H1 (cell line): ENCODE data around the gene RAD51B. TPM values are rescaled to one million over a fixed set of nuclear protein-coding genes. Genes with fewer than 3 reads are reported as not detected.
A peak's percentile ranks its signal among the peaks of the same experiment; 100 is the strongest.

Experiments
- CTCF ChIA-PET: fragments of 300-600 bp; sonication (Branson Sonifier 250); formaldehyde crosslinking; loops from one replicate; lab custom pipeline; 2021; ENCODE audit not compliant: partially characterized antibody; lab: Charles Lee
- POLR2A ChIA-PET: fragments of 300-600 bp; sonication (Branson Sonifier 250); formaldehyde crosslinking; loops from one replicate; lab custom pipeline; 2021; ENCODE audit warnings: inconsistent platforms; ENCODE audit not compliant: partially characterized antibody; lab: Charles Lee
- DNase-seq, 2 experiments: peaks; one replicate each; pipeline versions ENCODE4 v3.0.0 to v3.0.0-alpha.2; 2010 to 2022; ENCODE audit warnings: low spot score in 2 of 2, low read depth in 1 of 2, mixed read lengths in 1 of 2
- FAIRE-seq: peaks from 2 replicates; lab custom pipeline; 2011; peaks lifted over from hg19 to GRCh38; lab: Jason Lieb, UNC
- H2AFZ ChIP-seq: 2 replicates; pipeline ENCODE4 v1.8.1; 2012; ENCODE audit warnings: low read length, inconsistent platforms
- H2AK5ac ChIP-seq: 2 replicates; pipeline ENCODE4 v1.6.1; 2013; ENCODE audit warnings: low read depth, low read length
- H2BK120ac ChIP-seq: replicated peaks from 2 replicates; pipeline ENCODE3; 2013; ENCODE audit warnings: low read depth, low read length, inconsistent platforms
- H2BK12ac ChIP-seq: 2 replicates; pipeline ENCODE4 v1.6.1; 2013; ENCODE audit warnings: low read depth, low read length
- H2BK15ac ChIP-seq: 2 replicates; pipeline ENCODE4 v1.6.1; 2013; ENCODE audit warnings: low read length
- H2BK20ac ChIP-seq: 2 replicates; pipeline ENCODE4 v1.6.1; 2013; ENCODE audit warnings: low read length
- H2BK5ac ChIP-seq: 2 replicates; pipeline ENCODE4 v1.6.1; 2013; ENCODE audit warnings: low read depth, low read length
- H3K14ac ChIP-seq: 2 replicates; pipeline ENCODE4 v1.6.1; 2013; ENCODE audit warnings: inconsistent platforms; ENCODE audit not compliant: insufficient read length
- H3K18ac ChIP-seq: 2 replicates; pipeline ENCODE4 v1.6.1; 2013; ENCODE audit warnings: low read length; ENCODE audit errors: extremely low read depth
- H3K23ac ChIP-seq: 2 replicates; pipeline ENCODE4 v1.6.1; 2013; ENCODE audit warnings: inconsistent platforms; ENCODE audit not compliant: insufficient read length
- H3K23me2 ChIP-seq: 2 replicates; pipeline ENCODE4 v1.6.1; 2013; ENCODE audit warnings: low read depth, low read length
- H3K27ac ChIP-seq: 2 replicates; pipeline ENCODE4 v1.6.1; 2011; ENCODE audit warnings: low read depth, low read length, inconsistent platforms
- H3K27me3 ChIP-seq, 4 experiments: replicated peaks in 1 of 4; 1 replicate in 1 of 4; 2 replicates in 3 of 4; pipeline versions ENCODE4 v1.6.1 to v1.8.1; 2011 to 2013; ENCODE audit warnings: low read length in 3 of 4, mild to moderate bottlenecking in 3 of 4, inconsistent platforms in 2 of 4, mixed read lengths in 2 of 4, moderate library complexity in 1 of 4; ENCODE audit not compliant: control insufficient read depth in 3 of 4, insufficient read depth in 3 of 4; ENCODE audit errors: extremely low read depth in 1 of 4
- H3K36me3 ChIP-seq, 4 experiments: 2 replicates each; pipeline versions ENCODE4 v1.6.1 to v1.8.1; 2011 to 2013; ENCODE audit warnings: mild to moderate bottlenecking in 4 of 4, low read length in 3 of 4, moderate library complexity in 2 of 4, control low read depth in 1 of 4, inconsistent platforms in 1 of 4; ENCODE audit not compliant: insufficient read depth in 4 of 4, control insufficient read depth in 2 of 4
- H3K4ac ChIP-seq: replicated peaks from 2 replicates; pipeline ENCODE3; 2013; ENCODE audit warnings: low read length, low read depth, mixed read lengths, inconsistent platforms; ENCODE audit not compliant: insufficient read length
- H3K4me1 ChIP-seq, 4 experiments: replicated peaks in 1 of 4; 1 replicate in 1 of 4; 2 replicates in 3 of 4; pipeline versions ENCODE4 v1.6.1 to v1.8.1; 2011 to 2013; ENCODE audit warnings: low read length in 3 of 4, inconsistent platforms in 2 of 4, mixed read lengths in 1 of 4; ENCODE audit not compliant: insufficient read depth in 4 of 4, control insufficient read depth in 3 of 4
- H3K4me2 ChIP-seq, 2 experiments: 2 replicates each; pipeline versions ENCODE4 v1.6.1 to v1.8.1; 2011 to 2013; ENCODE audit warnings: low read depth in 2 of 2, low read length in 2 of 2, control low read depth in 1 of 2, inconsistent platforms in 1 of 2, mild to moderate bottlenecking in 1 of 2; ENCODE audit not compliant: insufficient read depth in 1 of 2
- H3K4me3 ChIP-seq, 4 experiments: fragments of 200-600, 300-600 bp in 1 of 4; sonication (generic), shearing (Covaris generic), sonication (Bioruptor Twin) in 1 of 4; 2 replicates each; pipeline versions ENCODE4 v1.5.1 to v1.8.1; 2011 to 2016; ENCODE audit warnings: low read length in 4 of 4, low read depth in 3 of 4, control low read depth in 2 of 4, inconsistent platforms in 2 of 4, mild to moderate bottlenecking in 2 of 4, mixed read lengths in 1 of 4, moderate library complexity in 1 of 4; ENCODE audit not compliant: insufficient read depth in 2 of 4; ENCODE audit errors: extremely low read depth in 1 of 4
- H3K56ac ChIP-seq: replicated peaks from 2 replicates; pipeline ENCODE3; 2013; ENCODE audit warnings: low read depth, mild to moderate bottlenecking, mixed read lengths, low read length, inconsistent platforms; ENCODE audit not compliant: insufficient read length
- H3K79me1 ChIP-seq: 2 replicates; pipeline ENCODE4 v1.6.1; 2013; ENCODE audit warnings: low read depth, low read length, control low read depth
- H3K79me2 ChIP-seq, 2 experiments: 2 replicates each; pipeline versions ENCODE4 v1.6.1 to v1.8.1; 2012 to 2013; ENCODE audit warnings: low read length in 2 of 2, mild to moderate bottlenecking in 2 of 2, inconsistent platforms in 1 of 2; ENCODE audit not compliant: insufficient read depth in 2 of 2, control insufficient read depth in 1 of 2
- H3K9ac ChIP-seq, 4 experiments: replicated peaks in 1 of 4; 1 replicate in 1 of 4; 2 replicates in 3 of 4; pipeline versions ENCODE4 v1.6.1 to v1.8.1; 2011 to 2013; ENCODE audit warnings: low read depth in 3 of 4, low read length in 3 of 4, control low read depth in 2 of 4, mild to moderate bottlenecking in 2 of 4, moderate library complexity in 2 of 4, inconsistent platforms in 1 of 4; ENCODE audit errors: extremely low read depth in 1 of 4
- H3K9me3 ChIP-seq, 2 experiments: 2 replicates each; pipeline versions ENCODE4 v1.6.1 to v1.8.1; 2012 to 2013; ENCODE audit warnings: mild to moderate bottlenecking in 2 of 2, moderate library complexity in 2 of 2, control low read depth in 1 of 2, inconsistent platforms in 1 of 2, low read depth in 1 of 2, low read length in 1 of 2, mixed read lengths in 1 of 2; ENCODE audit not compliant: insufficient read depth in 2 of 2
- H4K20me1 ChIP-seq, 2 experiments: replicated peaks in 1 of 2; 2 replicates each; pipeline versions ENCODE3 to v1.8.1; 2011 to 2013; ENCODE audit warnings: inconsistent platforms in 2 of 2, low read length in 2 of 2, mild to moderate bottlenecking in 1 of 2; ENCODE audit not compliant: insufficient read depth in 2 of 2, control insufficient read depth in 1 of 2
- H4K5ac ChIP-seq: 2 replicates; pipeline ENCODE4 v1.6.1; 2013; ENCODE audit warnings: low read length, low read depth, mixed read lengths, inconsistent platforms; ENCODE audit not compliant: insufficient read length
- H4K8ac ChIP-seq: 2 replicates; pipeline ENCODE4 v1.8.0; 2013; ENCODE audit warnings: mild to moderate bottlenecking, moderate library complexity, low read length, inconsistent platforms; ENCODE audit not compliant: insufficient read depth; ENCODE audit errors: extremely low read depth
- H4K91ac ChIP-seq: replicated peaks from 2 replicates; pipeline ENCODE3; 2013; ENCODE audit warnings: low read length, mixed read lengths, inconsistent platforms; ENCODE audit not compliant: insufficient read length
- ATF2 ChIP-seq: IDR thresholded peaks from 2 replicates; pipeline ENCODE4 v1.6.1; 2012; ENCODE audit warnings: low read length, inconsistent platforms
- BCL11A ChIP-seq, 2 experiments: IDR thresholded peaks; one replicate each; pipeline ENCODE4 v1.6.1; 2011; ENCODE audit warnings: low read depth in 2 of 2, low read length in 2 of 2, mild to moderate bottlenecking in 2 of 2
- CREB1 ChIP-seq: IDR thresholded peaks from 2 replicates; pipeline ENCODE4 v1.6.1; 2012; ENCODE audit warnings: inconsistent platforms
- EZH2 ChIP-seq: fragments of 200-600 bp; sonication (generic); IDR thresholded peaks from 2 replicates; pipeline ENCODE4 v1.7.1; 2012; ENCODE audit warnings: low read depth, mild to moderate bottlenecking, moderate library complexity, low read length, inconsistent platforms; ENCODE audit not compliant: severe bottlenecking
- JUN ChIP-seq: IDR thresholded peaks from 2 replicates; pipeline ENCODE4 v1.6.1; 2011; ENCODE audit warnings: low read depth, mild to moderate bottlenecking, improper control_type of control experiment, low read length
- JUND ChIP-seq: IDR thresholded peaks from 2 replicates; pipeline ENCODE4 v1.6.1; 2011; ENCODE audit warnings: mild to moderate bottlenecking, improper control_type of control experiment, low read length
- MAX ChIP-seq: IDR thresholded peaks from 2 replicates; pipeline ENCODE4 v1.6.1; 2012; ENCODE audit warnings: inconsistent platforms
- PHF8 ChIP-seq: fragments of 200-600 bp; sonication (generic); conservative IDR thresholded peaks from 2 replicates; pipeline ENCODE4 v1.7.1; 2012; ENCODE audit warnings: low read depth, mild to moderate bottlenecking, inconsistent platforms, low read length, moderate library complexity
- POLR2A ChIP-seq, 2 experiments: IDR thresholded peaks; 1 replicate in 1 of 2; 2 replicates in 1 of 2; pipeline ENCODE4 v1.6.1; 2011; ENCODE audit warnings: low read depth in 2 of 2, low read length in 2 of 2, mild to moderate bottlenecking in 2 of 2; ENCODE audit errors: control extremely low read depth in 1 of 2
- RFX5 ChIP-seq: IDR thresholded peaks from 2 replicates; pipeline ENCODE4 v1.6.1; 2011; ENCODE audit warnings: low read depth, low read length, improper control_type of control experiment, borderline replicate concordance
- SAP30 ChIP-seq: fragments of 300-600 bp; sonication (generic); IDR thresholded peaks from 2 replicates; pipeline ENCODE4 v1.7.1; 2012; ENCODE audit warnings: low read length, moderate library complexity, mild to moderate bottlenecking, inconsistent platforms; ENCODE audit not compliant: insufficient read depth, insufficient replicate concordance
- TAF7 ChIP-seq: optimal IDR thresholded peaks from 2 replicates; pipeline ENCODE3; 2011; ENCODE audit warnings: low read depth, mild to moderate bottlenecking, inconsistent platforms, low read length, moderate library complexity, borderline replicate concordance
- WGBS, 2 experiments: shearing (Covaris generic) in 1 of 2; methylation state at CpG; one replicate each; pipeline versions ENCODE4 v1.1.6 to v1.1.7; 2013 to 2015; ENCODE audit warnings: low lambda C conversion rate in 2 of 2, mixed read lengths in 2 of 2, inconsistent platforms in 1 of 2, low coverage in 1 of 2, missing lambda C conversion rate in 1 of 2; ENCODE audit not compliant: insufficient replicate concordance in 2 of 2, insufficient coverage in 1 of 2, insufficient read length in 1 of 2; ENCODE audit errors: extremely low coverage in 1 of 2, missing lambda C conversion rate in 1 of 2; 5-methylcytosine and 5-hydroxymethylcytosine counted together
- polyA plus RNA-seq, 7 experiments: library from polyadenylated mRNA; depleted of rRNA in 3 of 7; stranded (reverse) in 5 of 7; unstranded in 2 of 7; fragments of >200 nt in 5 of 7; fragments of 200-250 nt in 2 of 7; gene quantifications; 1 replicate in 5 of 7; 2 replicates in 1 of 7; 4 replicates in 1 of 7; pipeline versions ENCODE4 v1.2.1 to v1.2.3, GENCODE V29; 2011 to 2013; ENCODE audit warnings: missing spikeins in 2 of 7, mixed read lengths in 2 of 7
- total RNA-seq: library from RNA; stranded (reverse); fragmentation: NEBNext Ultra II Directional; extraction: Animal tissue kit (Norgen Biotek cat#: 25700); gene quantifications from 2 replicates; pipeline ENCODE4 v1.2.1, GENCODE V29; 2021

The RAD51B gene
- total and polyA plus RNA-seq, 2 of the 8 experiments (the other 6 are each of a cell fraction or from before 2014, with no cell fraction given), result 3.9 to 14.9 TPM

- H2BK120ac ChIP-seq, result no peak overlapping the region
- H2BK12ac ChIP-seq, result no peak overlapping the region
- no peak overlapping the region for H3K4me2 ChIP-seq
- no peak overlapping the region for H4K5ac ChIP-seq
- H3K27ac ChIP-seq, result no peak overlapping the region
- no peaks in the 10 kb centered on the region for H3K36me3 ChIP-seq
- 0 out of 7 replicates have a peak, but pooled peaks cover 0 to 3% (median 1%) of the 10 kb centered on the region in 4 experiments for H3K4me1 ChIP-seq
- no peaks in the 10 kb centered on the region for H3K9me3 ChIP-seq
- 89% methylated on average over 10 of the region's 10 CpGs; no CpG with 5 or more reads in 1 of the 2 experiments for WGBS, 2 experiments
- H3K4ac ChIP-seq, result no peak overlapping the region
- H2AFZ ChIP-seq, result no peak overlapping the region
- H2AK5ac ChIP-seq, result no peak overlapping the region
- no peaks in the 10 kb centered on the region for H3K23me2 ChIP-seq
- no peaks in the 10 kb centered on the region for H4K20me1 ChIP-seq
- no peaks in the 10 kb centered on the region for H3K79me1 ChIP-seq
- H4K8ac ChIP-seq, result no peak overlapping the region; the same call in 1 of the 2 replicates
- H3K79me2 ChIP-seq, result no peaks in the 10 kb centered on the region
- POLR2A ChIA-PET, result no interaction called here
- no peak overlapping the region for H4K91ac ChIP-seq
- H3K9ac ChIP-seq, result no peak overlapping the region
- H2BK20ac ChIP-seq, result no peak overlapping the region
- FAIRE-seq (no peak), DNase-seq (no peak)
- H2BK15ac ChIP-seq, result 0 out of 2 replicates have a peak overlapping the region, but pooled peaks have one; percentile 16
- H3K27me3 ChIP-seq, result no peaks in the 10 kb centered on the region
- H3K4me3 ChIP-seq, result no peak overlapping the region
- H2BK5ac ChIP-seq, result no peak overlapping the region
- H3K14ac ChIP-seq, result no peak overlapping the region
- no peak overlapping the region for H3K23ac ChIP-seq
- CTCF ChIA-PET, result interaction anchor here (0.9 kb wide), 1 partner anchor 11 kb away, joined by 4 read pairs; no protein-coding TSS in a partner anchor
- no peak overlapping the region for H3K56ac ChIP-seq
- H3K18ac ChIP-seq, result no peak overlapping the region; the same call in 1 of the 2 replicates
- no peak for TF ChIP-seq EZH2
- TF ChIP-seq JUND, result no peak
- no peak for TF ChIP-seq MAX
- no peak for TF ChIP-seq TAF7
- no peak for TF ChIP-seq CREB1
- TF ChIP-seq POLR2A (IDR thresholded peaks at IDR 0.05; ENCODE audit: control extremely low read depth in 1 of 2, low read depth in 2 of 2, low read length in 2 of 2), result no peak
- no peak for TF ChIP-seq SAP30
- TF ChIP-seq JUN, result no peak
- no peak for TF ChIP-seq BCL11A (IDR thresholded peaks at IDR 0.05; ENCODE audit: low read depth in 2 of 2, low read length in 2 of 2)
- TF ChIP-seq RFX5, result no peak
- TF ChIP-seq PHF8, result no peak
- TF ChIP-seq ATF2, result no peak
Measured at GRCh38 chr14:68705741-68706283, 886.2 kb downstream of the RAD51B start.
